ENCODE results near the gene TBC1D8. TPM values are rescaled to one million over a fixed set of nuclear protein-coding genes. Genes with fewer than 3 reads are reported as not detected.

The TBC1D8 gene
- total and polyA plus RNA-seq, 2 of the 8 experiments (the other 6 are each of a cell fraction or from before 2014, with no cell fraction given): 20.8 to 21.8 TPM

DNA sequence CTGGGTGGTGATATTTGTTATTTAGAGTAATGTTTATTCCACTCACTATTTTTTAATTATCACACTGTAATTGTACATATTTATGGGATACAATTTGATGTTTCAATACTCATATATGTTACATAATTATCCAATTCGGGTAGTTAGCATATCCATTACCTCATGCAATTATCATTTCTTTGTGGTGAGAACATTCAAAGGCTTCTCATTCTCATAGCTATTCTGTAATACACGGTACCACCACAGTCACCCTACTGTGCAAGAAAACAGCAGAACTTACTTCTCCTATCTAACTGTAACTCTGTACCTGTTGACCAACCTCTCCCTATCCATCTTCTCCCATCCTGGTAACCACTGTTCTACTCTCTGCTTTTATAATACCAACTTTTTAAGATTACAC lies 4.6 kb downstream of the TBC1D8 start:
- POLR2A ChIA-PET (ENCODE audit: partially characterized antibody): interaction anchor here (0.7 to 16.5 kb wide), 2 partner anchors 33 to 141 kb away, joined by 3 to 151 read pairs; partner anchors contain the start of gene RPL31
- Histone ChIP-seq H4K20me1 (replicated peaks in 1 of 2; ENCODE audit: control insufficient read depth in 1 of 2, insufficient read depth in 2 of 2, low read length in 2 of 2) (peaks cover 0 to 2% of the 10 kb centered on the region in 2 experiments), H3K4me2 (ENCODE audit: insufficient read depth in 1 of 2, low read depth in 2 of 2, low read length in 2 of 2) (no peak overlapping the region), H2AK5ac (ENCODE audit: low read depth, low read length) (no peak overlapping the region), H2BK15ac (ENCODE audit: low read length) (no peak overlapping the region; the same call in 1 of the 2 replicates), H3K4me3 (ENCODE audit: extremely low read depth in 1 of 4, insufficient read depth in 2 of 4, low read depth in 3 of 4, low read length in 4 of 4) (no peak overlapping the region), H2BK5ac (ENCODE audit: low read depth, low read length) (no peak overlapping the region), H3K18ac (ENCODE audit: extremely low read depth, low read length) (no peak overlapping the region), H3K27me3 (replicated peaks in 1 of 4; ENCODE audit: control insufficient read depth in 3 of 4, extremely low read depth in 1 of 4, insufficient read depth in 3 of 4, low read length in 3 of 4) (peaks cover 0 to 8% (median 2%) of the 10 kb centered on the region in 4 experiments; a peak in 4 of 7 replicates), H3K9ac (replicated peaks in 1 of 4; ENCODE audit: extremely low read depth in 1 of 4, low read depth in 3 of 4, low read length in 3 of 4) (no peak overlapping the region), H2BK120ac (replicated peaks; ENCODE audit: low read depth, low read length) (no peak overlapping the region), H4K8ac (ENCODE audit: extremely low read depth, insufficient read depth, low read length) (no peak overlapping the region), H3K79me2 (ENCODE audit: control insufficient read depth in 1 of 2, insufficient read depth in 2 of 2, low read length in 2 of 2) (peaks cover 0 to 82% of the 10 kb centered on the region in 2 experiments; a peak in 2 of 4 replicates), H3K23me2 (ENCODE audit: low read depth, low read length) (peaks cover 11% of the 10 kb centered on the region), H3K4me1 (replicated peaks in 1 of 4; ENCODE audit: control insufficient read depth in 3 of 4, insufficient read depth in 4 of 4, low read length in 3 of 4) (peaks cover 3 to 18% (median 12%) of the 10 kb centered on the region in 4 experiments), H4K91ac (replicated peaks; ENCODE audit: insufficient read length, low read length) (no peak overlapping the region), H3K56ac (replicated peaks; ENCODE audit: insufficient read length, low read depth, low read length) (no peak overlapping the region), H3K14ac (ENCODE audit: insufficient read length) (no peak overlapping the region), H3K4ac (replicated peaks; ENCODE audit: insufficient read length, low read depth, low read length) (no peak overlapping the region), H4K5ac (ENCODE audit: insufficient read length, low read depth, low read length) (no peak overlapping the region), H2AFZ (ENCODE audit: low read length) (no peak overlapping the region), H3K36me3 (ENCODE audit: control insufficient read depth in 2 of 4, insufficient read depth in 4 of 4, low read length in 3 of 4) (no peaks in the 10 kb centered on the region), H3K9me3 (ENCODE audit: insufficient read depth in 2 of 2, low read depth in 1 of 2, low read length in 1 of 2) (no peaks in the 10 kb centered on the region), H2BK12ac (ENCODE audit: low read depth, low read length) (no peak overlapping the region), H3K27ac (ENCODE audit: low read depth, low read length) (no peak overlapping the region), H3K23ac (ENCODE audit: insufficient read length) (no peak overlapping the region), H2BK20ac (ENCODE audit: low read length) (no peak overlapping the region), H3K79me1 (ENCODE audit: low read depth, low read length) (peaks cover 6% of the 10 kb centered on the region; the same call in 1 of the 2 replicates)
- CTCF ChIA-PET (ENCODE audit: partially characterized antibody): interaction anchor here (1.9 kb wide), 1 partner anchor 109 kb away, joined by 6 read pairs; no protein-coding TSS in a partner anchor
- TF ChIP-seq MAFK (IDR thresholded peaks at IDR 0.05; ENCODE audit: low read depth, low read length) (no peak), HDAC2 (IDR thresholded peaks at IDR 0.05; ENCODE audit: borderline replicate concordance in 1 of 2, low read depth in 2 of 2, low read length in 2 of 2) (no peak), RXRA (IDR thresholded peaks at IDR 0.05; ENCODE audit: insufficient read depth, low read depth, low read length) (no peak)
- TF ChIP-seq, protein P1, sequence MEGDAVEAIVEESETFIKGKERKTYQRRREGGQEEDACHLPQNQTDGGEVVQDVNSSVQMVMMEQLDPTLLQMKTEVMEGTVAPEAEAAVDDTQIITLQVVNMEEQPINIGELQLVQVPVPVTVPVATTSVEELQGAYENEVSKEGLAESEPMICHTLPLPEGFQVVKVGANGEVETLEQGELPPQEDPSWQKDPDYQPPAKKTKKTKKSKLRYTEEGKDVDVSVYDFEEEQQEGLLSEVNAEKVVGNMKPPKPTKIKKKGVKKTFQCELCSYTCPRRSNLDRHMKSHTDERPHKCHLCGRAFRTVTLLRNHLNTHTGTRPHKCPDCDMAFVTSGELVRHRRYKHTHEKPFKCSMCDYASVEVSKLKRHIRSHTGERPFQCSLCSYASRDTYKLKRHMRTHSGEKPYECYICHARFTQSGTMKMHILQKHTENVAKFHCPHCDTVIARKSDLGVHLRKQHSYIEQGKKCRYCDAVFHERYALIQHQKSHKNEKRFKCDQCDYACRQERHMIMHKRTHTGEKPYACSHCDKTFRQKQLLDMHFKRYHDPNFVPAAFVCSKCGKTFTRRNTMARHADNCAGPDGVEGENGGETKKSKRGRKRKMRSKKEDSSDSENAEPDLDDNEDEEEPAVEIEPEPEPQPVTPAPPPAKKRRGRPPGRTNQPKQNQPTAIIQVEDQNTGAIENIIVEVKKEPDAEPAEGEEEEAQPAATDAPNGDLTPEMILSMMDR (IDR thresholded peaks at IDR 0.05; ENCODE audit: control extremely low read depth in 1 of 3, insufficient read depth in 1 of 3, low read depth in 1 of 3, low read length in 3 of 3): no peak
- WGBS, 2 experiments (ENCODE audit: extremely low coverage in 1 of 2, insufficient coverage in 1 of 2, insufficient read length in 1 of 2, insufficient replicate concordance in 2 of 2, low coverage in 1 of 2, low lambda C conversion rate in 2 of 2, missing lambda C conversion rate in 1 of 2): 71% methylated on average over 2 of the region's 2 CpGs; no CpG with 5 or more reads in 1 of the 2 experiments
- no peak for FAIRE-seq
- DNase-seq (ENCODE audit: low read depth in 1 of 2, low spot score in 2 of 2): no peak
